Activated CD4-positive, alpha-beta T cell treated with anti-CD3 and anti-CD28 coated beads for 4 hours (primary cell): Measurements from ENCODE around the gene LENEP.

Source experiments
- DNase-seq, 2 donors: peaks; one replicate each; pipeline ENCODE4 v3.0.0-alpha.2; 2020

Gene LENEP

GRCh38 chr1:155011437-155012025, 18.1 kb downstream of the LENEP start:
- DNase-seq: no peak

DNA sequence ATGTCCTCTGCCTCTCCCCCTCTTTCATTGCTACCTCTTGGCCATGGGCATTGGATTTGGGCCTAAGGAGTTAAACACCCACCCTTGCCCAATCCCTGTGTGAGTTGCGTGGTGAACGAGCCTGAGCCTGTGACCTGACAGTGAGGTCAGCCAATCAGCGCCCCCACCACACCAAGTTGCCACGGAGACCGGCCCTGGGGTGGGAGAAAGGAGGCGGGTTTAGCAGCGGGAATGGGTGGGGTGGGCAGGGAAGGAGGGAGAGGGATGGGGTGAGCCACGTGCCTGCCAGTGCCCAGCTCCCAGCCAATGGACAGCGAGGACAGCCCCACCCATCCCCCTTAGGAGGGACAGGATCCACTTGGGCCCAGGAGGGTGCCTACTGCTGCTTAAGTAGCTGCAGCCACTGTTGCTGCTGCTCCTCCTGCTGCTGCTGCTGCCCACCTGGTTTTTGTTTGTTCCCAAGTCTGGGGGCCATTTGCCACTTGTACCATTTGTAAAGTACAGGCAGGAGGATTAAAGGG, 18.7 kb downstream of the LENEP start:
- peak in 1 of 2 donors; percentile 28 for DNase-seq

DNA sequence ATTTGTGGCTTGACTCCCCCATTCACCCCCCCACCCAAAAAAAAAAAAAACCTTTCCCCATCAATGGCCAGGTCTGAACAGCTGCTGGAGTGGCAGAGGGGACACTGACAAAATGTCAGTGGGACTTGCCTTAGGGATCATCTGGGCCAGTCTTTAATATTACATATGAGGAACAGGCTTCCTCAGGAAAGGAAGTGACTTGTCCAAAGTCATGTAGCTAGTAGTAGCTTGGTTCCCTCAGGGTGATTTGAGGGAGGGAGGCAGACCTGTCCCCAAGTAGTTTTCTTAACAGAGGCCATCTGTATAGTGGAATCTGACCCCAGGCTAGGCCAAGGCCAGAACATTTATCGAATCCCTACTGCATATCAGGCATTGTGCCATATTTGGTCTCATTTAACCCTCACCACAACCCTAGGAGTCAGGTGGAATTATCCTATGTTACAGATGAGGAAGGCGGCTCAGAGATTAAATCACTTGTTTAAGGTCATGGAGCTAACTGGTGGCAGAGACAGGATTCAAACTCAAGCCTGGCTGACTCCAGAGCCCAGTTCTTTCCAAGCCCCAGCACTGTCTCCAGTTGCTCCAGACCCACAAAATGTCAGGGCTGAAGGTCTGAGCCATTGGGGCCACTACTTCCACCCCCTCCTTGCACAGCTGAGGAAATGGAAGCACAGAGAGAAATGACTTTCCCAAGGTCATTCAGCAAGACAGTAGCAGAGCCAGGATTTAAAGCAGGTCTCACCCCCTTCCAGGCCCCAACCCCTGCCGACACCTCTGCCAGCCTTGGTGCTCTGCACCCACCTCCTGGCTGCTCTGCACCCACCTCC, 19.6 kb downstream of the LENEP start:
- no peak for DNase-seq

GRCh38 chr1:155013632-155014031, 20.2 kb downstream of the LENEP start:
- DNase-seq: peak in 1 of 2 donors; percentile 64

DNA sequence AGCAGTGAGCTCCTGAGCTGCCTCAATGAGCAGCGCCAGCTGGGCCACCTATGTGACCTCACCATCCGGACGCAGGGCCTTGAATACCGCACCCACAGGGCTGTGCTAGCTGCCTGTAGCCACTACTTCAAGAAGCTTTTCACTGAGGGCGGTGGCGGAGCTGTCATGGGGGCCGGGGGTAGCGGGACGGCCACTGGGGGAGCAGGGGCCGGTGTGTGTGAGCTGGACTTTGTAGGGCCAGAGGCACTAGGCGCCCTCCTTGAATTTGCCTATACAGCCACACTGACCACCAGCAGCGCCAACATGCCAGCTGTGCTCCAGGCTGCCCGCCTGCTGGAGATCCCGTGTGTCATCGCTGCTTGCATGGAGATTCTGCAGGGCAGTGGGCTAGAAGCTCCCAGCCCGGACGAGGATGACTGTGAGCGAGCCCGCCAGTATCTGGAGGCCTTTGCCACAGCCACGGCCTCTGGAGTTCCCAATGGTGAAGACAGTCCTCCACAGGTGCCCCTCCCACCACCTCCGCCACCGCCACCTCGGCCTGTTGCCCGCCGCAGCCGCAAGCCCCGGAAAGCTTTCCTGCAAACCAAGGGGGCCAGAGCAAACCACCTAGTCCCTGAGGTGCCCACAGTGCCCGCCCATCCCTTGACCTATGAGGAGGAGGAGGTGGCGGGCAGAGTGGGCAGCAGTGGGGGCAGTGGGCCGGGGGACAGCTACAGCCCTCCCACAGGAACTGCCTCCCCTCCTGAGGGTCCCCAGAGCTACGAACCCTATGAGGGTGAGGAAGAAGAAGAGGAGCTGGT, 21.5 kb downstream of the LENEP start:
- DNase-seq: no peak

GRCh38 chr1:155015527-155016230, 22.3 kb downstream of the LENEP start:
- no peak for DNase-seq

DNA sequence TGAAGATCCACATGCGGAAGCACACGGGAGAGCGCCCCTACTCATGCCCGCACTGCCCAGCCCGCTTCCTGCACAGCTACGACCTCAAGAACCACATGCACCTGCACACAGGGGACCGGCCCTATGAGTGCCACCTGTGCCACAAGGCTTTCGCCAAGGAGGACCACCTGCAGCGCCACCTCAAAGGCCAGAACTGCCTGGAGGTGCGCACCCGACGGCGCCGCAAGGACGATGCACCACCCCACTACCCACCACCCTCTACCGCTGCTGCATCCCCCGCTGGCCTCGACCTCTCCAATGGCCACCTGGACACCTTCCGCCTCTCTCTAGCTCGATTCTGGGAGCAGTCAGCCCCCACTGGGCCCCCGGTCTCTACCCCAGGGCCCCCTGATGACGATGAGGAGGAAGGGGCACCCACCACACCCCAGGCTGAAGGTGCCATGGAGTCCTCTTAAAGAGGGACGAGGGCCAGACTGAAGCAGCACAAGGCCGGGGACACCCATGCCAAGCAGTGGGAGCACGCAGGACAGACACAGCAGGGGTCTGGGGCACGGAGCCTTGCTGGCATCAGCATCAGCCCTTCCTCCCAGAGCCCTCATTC, 22.9 kb downstream of the LENEP start:
- DNase-seq: no peak

- DNase-seq: peak; percentile 93
These were observed 23.9 kb downstream of the LENEP start for GRCh38 chr1:155017041-155017945.

- DNase-seq: no peak
These were observed 24.5 kb downstream of the LENEP start for GRCh38 chr1:155017946-155018316.

GRCh38 chr1:155018617-155019348, 25.4 kb downstream of the LENEP start:
- no peak for DNase-seq

DNA sequence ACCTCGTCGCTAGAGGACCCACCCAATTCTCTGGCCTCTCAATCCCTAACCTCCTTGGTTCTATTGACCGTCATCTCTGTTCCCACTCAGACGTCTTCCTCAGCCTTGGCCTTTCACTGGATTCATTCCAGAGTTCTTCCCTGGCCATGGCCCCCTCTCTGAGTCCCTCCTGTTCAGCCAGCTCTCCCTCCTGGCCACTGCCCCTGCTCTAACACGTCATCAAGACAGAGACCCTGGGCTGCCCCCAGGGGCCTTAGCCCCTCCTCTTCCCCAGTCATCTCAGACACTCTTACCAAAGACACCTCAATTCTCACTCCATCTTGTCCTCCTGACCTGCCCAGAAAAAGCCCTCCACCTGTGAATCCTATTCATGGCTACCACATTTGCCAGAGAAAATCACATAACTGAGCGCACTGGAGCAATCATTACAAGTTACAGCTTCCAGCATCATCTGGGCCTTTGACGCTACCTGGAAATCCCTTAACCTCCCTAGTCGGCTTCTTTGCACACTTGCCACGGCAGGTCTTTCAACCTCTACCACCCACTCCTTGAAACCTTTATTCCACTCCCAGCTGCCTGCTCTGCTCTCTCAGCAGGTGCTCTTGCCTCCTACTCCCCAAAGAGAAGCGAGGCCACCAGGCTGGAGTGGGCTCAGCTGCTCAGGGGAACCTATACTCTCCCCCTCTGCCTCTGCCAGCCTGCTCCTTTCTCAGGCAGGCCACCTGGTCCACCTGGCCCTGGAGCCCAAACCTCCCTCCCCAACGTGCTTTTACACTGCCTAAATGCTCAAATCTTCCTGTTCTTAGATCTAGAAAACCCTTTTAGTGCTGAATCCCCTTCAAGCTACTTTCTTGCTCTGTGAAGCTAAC, 26.2 kb downstream of the LENEP start:
- no peak for DNase-seq

DNA sequence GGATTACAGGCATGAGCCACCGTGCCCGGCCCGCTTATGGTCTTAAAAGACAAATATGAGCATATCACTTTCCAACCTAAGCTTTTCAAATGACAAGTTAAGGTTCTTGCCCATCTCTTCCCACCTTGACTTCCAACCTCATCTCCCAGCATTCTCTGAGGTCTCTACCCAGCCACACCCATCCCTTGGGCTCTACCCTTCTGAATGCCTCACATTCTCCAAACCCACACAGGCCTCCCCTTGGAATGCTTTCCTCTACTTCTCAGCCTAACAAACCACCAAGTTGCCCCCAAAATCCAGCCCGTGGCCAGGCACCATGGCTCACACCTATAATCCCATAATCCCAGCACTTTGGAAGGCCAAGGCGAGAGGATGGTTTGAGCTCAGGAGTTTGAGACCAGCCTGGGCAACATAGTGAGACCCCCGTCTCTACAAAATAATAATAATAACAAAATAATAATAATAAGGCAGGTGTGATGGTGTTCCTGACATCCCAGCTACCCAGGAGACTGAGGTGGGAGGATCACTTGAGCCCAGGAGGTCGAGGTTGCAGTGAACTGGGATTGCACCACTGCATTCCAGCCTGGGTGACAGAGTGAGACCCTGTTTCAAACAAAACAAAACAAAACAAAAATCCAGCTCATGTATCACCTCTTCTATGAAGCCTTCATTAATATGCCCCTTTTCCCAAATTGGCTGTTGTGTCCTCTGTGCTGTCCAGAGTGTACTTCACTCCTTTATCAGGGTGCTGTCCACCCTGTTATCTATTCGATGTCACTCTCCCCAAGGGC, 28.9 kb downstream of the LENEP start:
- no peak for DNase-seq

DNA sequence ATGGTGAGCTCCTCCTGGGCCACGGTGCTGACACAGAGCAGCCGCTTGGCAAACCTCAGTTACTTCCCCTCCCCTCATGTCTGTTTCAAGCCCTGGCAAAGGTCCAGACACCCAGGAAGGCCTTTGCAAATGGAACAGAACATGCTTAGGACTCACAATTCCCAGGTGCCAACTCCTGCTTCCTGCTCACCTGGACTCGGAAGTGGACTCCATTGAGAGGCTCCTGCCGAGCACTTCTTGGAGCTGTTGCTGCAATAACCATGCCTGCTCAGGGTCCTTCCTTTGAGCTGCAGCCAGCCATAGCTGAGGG, 29.5 kb downstream of the LENEP start:
- DNase-seq: no peak

GRCh38 chr1:155023627-155024026, 30.2 kb downstream of the LENEP start:
- DNase-seq: no peak

DNA sequence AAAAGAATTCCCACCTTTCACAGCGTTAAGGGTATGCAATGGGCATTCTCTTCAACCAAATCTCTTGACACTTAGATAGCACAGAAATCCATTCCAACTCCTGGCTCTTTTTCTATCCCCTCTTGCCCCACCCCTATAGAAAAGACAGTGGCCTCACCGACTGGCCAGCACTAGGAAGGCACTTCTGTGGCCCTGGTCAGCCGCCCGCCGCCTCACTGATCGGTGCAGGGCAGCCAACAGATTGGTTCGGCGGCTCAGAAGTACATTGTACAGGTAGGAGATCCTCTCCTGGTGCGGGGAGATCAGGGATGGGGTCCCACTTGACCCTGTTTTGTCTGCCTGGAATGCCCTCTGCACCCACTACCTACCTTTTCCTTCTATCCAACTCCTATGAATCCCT, 30.9 kb downstream of the LENEP start:
- DNase-seq: no peak

GRCh38 chr1:155026154-155026553, 32.8 kb downstream of the LENEP start:
- DNase-seq: no peak

DNA sequence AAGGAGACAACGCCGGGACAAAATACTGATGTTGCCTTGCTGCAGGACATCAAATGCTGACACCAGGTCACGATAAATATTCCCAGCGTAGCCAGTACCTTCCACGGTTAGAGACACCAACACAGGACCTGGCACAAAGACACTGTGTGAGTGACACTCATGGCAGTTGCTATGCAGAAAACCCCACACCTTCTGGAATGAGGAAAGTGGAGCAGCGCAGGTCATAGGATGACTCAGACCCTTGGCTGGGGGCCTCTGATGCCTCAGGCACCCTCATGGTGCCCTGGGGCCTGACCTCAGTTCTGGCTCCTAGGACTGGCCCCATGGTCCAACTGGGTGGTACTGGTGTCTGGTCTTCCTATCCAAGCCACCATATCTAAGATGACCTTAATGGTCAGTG, 33.2 kb downstream of the LENEP start:
- no peak for DNase-seq

GRCh38 chr1:155029513-155030242, 36.3 kb downstream of the LENEP start:
- DNase-seq: no peak
